Measurements from ENCODE around the gene MVB12B. TPM values are rescaled to one million over a fixed set of nuclear protein-coding genes. Genes with fewer than 3 reads are reported as not detected.

Gene MVB12B
- total and polyA plus RNA-seq, 2 of the 4 experiments (the other 2 are of a cell fraction) = 2.0 to 4.0 TPM

- Histone ChIP-seq H3K9me1 (ENCODE audit: insufficient read depth, low read length) (no peaks in the 10 kb centered on the region), H3K18ac (ENCODE audit: low read depth, low read length) (no peak overlapping the region), H3K14ac (replicated peaks; ENCODE audit: low read depth, low read length) (no peak overlapping the region), H3K4me3 (ENCODE audit: insufficient read depth, low read depth, low read length) (no peak overlapping the region), H2BK20ac (ENCODE audit: low read depth, low read length) (no peak overlapping the region), H4K5ac (ENCODE audit: low read depth, low read length) (no peak overlapping the region), H2AK5ac (ENCODE audit: low read depth, low read length) (no peak overlapping the region), H3K4me1 (ENCODE audit: control insufficient read depth, insufficient read depth, low read length) (no peaks in the 10 kb centered on the region), H2AFZ (replicated peaks; ENCODE audit: low read length, poor library complexity) (no peak overlapping the region), H4K20me1 (ENCODE audit: insufficient read depth, low read length) (no peaks in the 10 kb centered on the region), H2BK120ac (ENCODE audit: low read depth, low read length) (no peak overlapping the region), H2AK9ac (replicated peaks; ENCODE audit: low read depth, low read length, poor library complexity) (no peak overlapping the region), H3K27ac (ENCODE audit: insufficient read depth, low read length) (no peak overlapping the region), H3K4ac (ENCODE audit: low read depth, low read length) (no peak overlapping the region), H4K91ac (ENCODE audit: insufficient read depth, low read depth, low read length) (no peak overlapping the region), H3K23ac (ENCODE audit: low read depth, low read length) (no peak overlapping the region), H3K9me3 (ENCODE audit: control insufficient read depth, insufficient read depth, low read length) (peaks cover 6% of the 10 kb centered on the region), H2BK5ac (ENCODE audit: low read depth, low read length, poor library complexity, severe bottlenecking) (no peak overlapping the region), H2BK15ac (ENCODE audit: low read depth, low read length) (no peak overlapping the region), H3K79me1 (ENCODE audit: low read depth in 1 of 2, low read length in 2 of 2) (no peaks in the 10 kb centered on the region), H3K4me2 (ENCODE audit: low read depth, low read length) (no peak overlapping the region), H3K56ac (ENCODE audit: extremely low read depth, insufficient read depth, low read length) (no peak overlapping the region), H3K9ac (ENCODE audit: low read depth, low read length) (no peak overlapping the region), H3K36me3 (ENCODE audit: control insufficient read depth, insufficient read depth, low read length) (no peaks in the 10 kb centered on the region), H3K27me3 (ENCODE audit: control insufficient read depth, insufficient read depth, low read length) (peaks cover 15% of the 10 kb centered on the region), H4K8ac (ENCODE audit: low read depth in 2 of 2, low read length in 2 of 2) (no peak overlapping the region)
- dilution Hi-C loops (cut with HindIII; ENCODE audit: low sequenced_read_pairs, unreplicated experiment) (no loop called here), intact Hi-C loops (cut with micrococcal nuclease) (no loop called here), in situ Hi-C loops (cut with MboI; ENCODE audit: low sequenced_read_pairs) (no loop called here)
- TF ChIP-seq RAD21 (IDR thresholded peaks at IDR 0.05; ENCODE audit: low read length) (no peak), CTCF (conservative IDR thresholded peaks at IDR 0.05; ENCODE audit: low read depth, low read length) (no peak), RFX5 (IDR thresholded peaks at IDR 0.05; ENCODE audit: low read depth, low read length) (no peak)
- POLR2A ChIA-PET (ENCODE audit: unreplicated experiment) = no interaction called here
- WGBS, 2 experiments (ENCODE audit: extremely low coverage in 2 of 2, insufficient read length in 1 of 2) = 100% methylated on average over 2 of the region's 5 CpGs; no CpG with 5 or more reads in 1 of the 2 experiments
- DNase-seq (no peak), ATAC-seq (ENCODE audit: low read depth) (no peak)
- CTCF ChIA-PET = interaction anchor here (1.9 kb wide), 1 partner anchor 8 kb away, joined by 7 read pairs; no protein-coding TSS in a partner anchor
- no TSS peak for BruUV-seq (replicated peaks)
Measured at GRCh38 chr9:126319671-126320070, 7.0 kb upstream of the MVB12B start.
